NCI-H1436 (cell line): ENCODE results near the gene CYB5RL.
"Not testable (repeated sequence)": the region's sequence is repeated elsewhere in the genome, so short reads cannot be mapped to it uniquely, and the experiment has no call there.

ENCODE experiments used
- DNase-seq: peaks from one replicate; lab custom pipeline; 2025; lab: John Stamatoyannopoulos, UW

The CYB5RL gene, protein sequence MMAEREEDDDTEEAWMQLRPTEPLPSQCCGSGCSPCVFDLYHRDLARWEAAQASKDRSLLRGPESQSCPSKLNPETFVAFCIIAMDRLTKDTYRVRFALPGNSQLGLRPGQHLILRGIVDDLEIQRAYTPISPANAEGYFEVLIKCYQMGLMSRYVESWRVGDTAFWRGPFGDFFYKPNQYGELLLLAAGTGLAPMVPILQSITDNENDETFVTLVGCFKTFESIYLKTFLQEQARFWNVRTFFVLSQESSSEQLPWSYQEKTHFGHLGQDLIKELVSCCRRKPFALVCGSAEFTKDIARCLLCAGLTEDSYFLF

DNA sequence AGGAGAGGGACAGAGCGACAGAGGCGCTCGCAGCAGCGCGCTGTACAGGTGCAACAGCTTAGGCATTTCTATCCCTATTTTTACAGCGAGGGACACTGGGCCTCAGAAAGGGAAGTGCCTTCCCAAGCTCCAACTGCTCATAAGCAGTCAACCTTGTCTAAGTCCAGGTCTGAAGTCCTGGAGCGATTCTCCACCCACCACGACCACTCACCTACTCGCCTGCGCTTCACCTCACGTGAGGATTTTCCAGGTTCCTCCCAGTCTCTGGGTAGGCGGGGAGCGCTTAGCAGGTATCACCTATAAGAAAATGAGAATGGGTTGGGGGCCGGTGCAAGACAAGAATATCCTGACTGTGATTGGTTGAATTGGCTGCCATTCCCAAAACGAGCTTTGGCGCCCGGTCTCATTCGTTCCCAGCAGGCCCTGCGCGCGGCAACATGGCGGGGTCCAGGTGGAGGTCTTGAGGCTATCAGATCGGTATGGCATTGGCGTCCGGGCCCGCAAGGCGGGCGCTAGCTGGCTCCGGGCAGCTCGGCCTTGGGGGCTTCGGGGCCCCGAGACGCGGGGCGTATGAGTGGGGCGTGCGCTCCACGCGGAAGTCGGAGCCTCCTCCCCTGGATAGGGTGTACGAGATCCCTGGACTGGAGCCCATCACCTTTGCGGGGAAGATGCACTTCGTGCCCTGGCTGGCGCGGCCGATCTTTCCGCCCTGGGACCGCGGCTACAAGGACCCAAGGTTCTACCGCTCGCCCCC, at the start of gene CYB5RL, which contains the start of gene MRPL37:
CYB5RL (minus strand) TSS at position 266 of the 754 bp plus-strand sequence. CDS start 4,414 bp downstream, outside the sequence.
MRPL37 (plus strand) TSS at position 403 of the 754 bp plus-strand sequence; CDS start at position 480, 77 bp downstream.
- peak; percentile 95 for DNase-seq

DNA sequence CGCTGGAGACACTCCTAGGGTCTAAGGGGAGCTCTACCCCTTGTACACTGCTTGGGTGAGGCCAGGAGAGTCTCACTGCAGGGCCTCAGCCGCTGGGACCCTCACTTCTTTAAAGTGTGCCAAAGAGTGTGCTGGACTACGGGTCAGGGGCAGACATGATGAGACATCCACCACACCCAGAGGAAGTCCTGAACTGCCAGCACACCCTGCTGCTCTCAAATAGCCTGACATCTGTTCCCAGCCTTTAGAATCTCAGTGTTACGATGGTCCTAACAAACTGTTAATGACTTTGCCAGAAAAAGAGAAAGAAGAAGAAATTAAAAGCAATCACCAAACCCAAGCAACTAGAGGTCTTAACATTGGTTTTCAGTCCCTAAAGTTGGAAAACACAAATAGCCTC, 49.1 kb upstream of the CYB5RL start:
- DNase-seq: no peak

DNA sequence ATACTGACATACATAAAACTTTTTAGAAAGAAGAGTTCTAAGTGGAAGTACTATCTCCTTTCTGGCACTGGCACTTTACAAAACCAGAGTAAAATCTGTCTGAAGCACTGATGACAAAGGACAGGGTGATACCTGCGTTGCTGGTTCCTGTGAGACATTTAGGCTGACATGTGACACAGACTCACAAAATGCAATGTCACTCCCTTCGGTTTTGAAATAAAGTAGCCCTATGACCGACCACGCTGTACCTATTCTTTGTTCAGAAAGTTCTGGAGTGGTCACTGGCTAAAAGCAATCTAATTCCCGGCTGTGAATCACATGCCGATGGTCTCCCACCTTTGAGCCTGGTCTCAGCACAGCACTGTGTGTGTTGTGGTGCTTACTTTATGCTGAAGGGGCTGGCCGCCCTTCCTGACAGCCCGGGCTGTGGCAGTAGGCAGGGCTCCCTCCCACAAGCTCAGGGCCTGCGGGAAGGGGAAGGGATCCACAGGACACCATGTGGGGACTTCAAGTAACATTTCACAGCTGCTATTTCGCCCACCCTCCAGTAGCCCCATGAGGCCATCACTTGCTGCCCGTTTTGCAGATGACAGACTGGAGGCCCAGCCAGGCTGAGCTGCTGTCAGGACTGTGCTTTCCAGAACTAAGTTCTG, 48.2 kb upstream of the CYB5RL start:
- DNase-seq: no peak

DNA sequence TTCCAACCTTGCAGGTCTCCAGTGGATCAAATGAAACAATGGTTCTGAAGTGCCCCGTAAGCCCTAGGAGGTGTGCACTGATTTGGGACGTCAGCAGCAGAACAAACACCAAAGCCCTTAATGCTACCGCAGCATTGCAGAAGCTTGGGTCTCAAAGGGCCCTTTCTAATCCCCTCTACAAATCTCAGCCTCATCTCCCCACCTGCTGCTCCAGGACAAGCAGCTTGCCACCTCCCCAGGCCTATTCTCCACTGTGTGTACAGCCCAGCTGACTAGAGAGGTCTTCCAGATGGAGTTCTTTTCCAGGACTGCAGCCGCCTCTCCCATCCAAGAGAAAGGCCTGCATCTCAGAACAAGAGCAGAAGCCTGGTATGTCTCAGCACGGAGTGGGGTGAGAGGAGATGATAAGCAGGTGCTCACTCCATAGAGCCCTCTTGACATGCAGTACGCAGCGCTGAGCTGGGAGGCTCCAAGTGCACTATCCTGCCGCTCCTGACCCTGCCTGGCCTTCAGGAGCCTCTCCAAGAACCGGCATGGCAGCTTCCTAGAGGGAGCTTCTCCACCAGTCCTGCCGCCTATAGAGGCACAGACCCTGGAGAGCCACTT, 46.4 kb upstream of the CYB5RL start:
- DNase-seq: no peak

DNA sequence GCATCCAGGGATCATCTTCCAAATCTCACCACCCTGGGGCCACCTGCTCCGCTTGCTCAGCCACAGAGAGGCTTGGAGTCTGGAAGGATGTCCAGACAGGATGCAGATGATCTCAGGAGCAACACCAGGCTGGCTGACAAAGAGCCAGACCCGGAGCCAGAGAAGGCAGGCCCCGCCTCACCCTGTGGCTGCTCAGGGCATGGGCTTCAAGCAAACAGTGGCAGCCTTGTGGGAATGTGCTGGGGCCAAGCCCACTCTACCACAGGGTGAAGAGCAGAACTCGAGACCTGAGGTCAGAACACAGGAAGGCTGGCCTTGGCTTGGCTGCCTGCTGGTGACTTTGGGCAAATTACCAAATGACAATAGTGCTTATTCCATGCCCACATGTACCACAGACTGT, 45.7 kb upstream of the CYB5RL start:
- DNase-seq: no peak

DNA sequence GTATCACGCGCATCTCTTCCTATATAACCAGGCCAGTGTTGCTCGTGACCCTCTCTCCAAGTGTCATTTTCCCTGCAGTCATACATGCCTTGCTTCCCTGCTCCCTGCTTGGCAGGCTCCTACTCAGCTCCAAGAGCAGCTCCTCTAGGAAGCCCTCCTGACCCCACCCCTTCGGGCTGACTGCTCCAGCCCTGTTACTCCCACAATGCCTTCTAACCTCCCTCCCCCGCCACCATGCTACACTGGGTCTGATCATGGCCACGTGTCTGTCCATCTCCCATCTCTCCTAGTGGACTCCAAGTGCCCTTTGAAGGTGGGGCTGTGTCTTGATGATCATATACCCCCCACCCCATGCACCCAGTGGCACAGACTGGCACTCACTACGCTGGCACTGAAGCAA, 44.8 kb upstream of the CYB5RL start:
- DNase-seq: no peak

DNA sequence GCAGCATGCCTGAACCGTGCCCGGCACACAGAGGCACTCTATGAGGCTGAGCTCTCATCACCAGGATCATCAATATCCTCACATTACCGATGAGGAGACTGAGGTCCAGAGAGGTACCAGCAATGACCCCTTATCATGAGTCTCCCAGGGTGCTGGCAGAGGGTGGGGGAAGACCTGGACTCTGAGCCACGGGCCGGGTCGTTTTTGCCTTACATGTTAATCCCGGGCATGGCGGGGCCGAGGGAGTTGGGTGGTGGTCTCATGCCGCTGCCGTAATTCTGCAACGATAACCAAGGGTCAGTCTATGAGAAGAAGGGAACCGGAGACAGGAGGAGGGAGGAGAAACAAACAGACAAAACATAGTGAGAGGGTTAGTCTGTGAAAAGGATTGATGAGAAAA, 43.2 kb upstream of the CYB5RL start:
- DNase-seq: no peak

DNA sequence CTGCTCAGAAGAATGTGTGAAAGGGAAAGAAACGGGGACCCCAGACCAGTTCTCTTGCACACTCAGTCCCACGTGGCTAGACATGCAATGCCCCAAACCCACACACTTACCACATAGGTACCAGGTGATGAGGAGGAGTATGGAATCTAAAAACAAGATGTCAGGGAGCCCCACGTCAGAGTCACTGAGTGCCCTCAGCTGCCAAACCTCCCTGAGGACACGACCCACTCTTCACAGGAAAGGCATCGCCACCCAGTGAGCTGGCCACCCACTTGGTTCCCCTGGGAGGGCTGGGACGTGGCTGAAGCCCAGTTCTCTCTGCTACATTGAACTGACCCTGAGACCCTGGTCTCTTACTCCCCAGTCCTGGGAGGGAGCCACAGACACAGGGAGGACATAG, 41.5 kb upstream of the CYB5RL start:
- DNase-seq: no peak

DNA sequence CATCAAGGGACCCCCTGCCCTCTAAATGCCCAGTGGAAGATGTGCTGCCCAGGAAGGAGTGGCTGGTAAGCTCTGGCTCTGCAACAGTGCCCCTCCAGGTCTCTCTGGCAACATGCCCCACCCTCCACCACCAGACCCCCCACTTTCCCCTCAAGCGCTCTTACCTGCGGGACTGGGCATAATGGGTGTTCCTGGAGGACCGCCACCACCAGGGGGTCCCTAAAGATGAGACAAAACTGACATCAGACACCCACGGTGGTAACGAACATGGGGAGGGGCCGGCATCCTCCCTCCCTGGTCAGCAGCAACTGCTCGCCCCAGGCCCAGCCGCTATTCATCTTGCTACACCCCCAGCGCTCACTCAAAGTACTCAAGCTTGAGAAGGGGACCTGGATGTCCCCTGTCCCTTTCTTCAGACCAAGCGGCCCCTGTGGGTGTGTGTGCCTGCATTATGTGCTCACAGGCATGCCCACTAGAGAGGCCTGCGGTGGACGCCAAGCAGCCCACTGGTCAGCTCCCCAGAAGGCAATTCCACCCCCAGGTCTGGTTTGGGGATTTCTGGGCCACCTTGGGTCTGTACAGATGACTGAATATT, 41.0 kb upstream of the CYB5RL start:
- DNase-seq: no peak

DNA sequence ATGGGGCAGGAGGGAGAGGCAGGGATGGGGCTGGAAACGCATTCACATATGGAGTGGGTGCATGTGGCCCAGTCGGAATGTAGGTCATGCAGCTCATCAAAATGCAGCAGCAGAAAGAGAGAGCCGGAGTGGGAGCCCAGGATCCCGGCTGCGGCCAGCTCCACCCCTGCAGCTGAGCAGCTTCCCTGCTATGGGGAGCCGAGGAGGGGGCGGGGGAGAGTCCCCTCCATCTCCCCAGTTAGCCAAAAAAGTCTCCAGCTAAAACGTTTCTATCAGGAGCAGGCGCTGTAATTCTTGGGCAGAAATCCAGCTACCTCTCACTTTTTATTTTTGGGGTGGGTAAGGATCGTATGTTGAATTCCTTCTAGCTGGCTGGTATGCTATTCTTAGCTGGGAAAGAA, 39.8 kb upstream of the CYB5RL start:
- no peak for DNase-seq

DNA sequence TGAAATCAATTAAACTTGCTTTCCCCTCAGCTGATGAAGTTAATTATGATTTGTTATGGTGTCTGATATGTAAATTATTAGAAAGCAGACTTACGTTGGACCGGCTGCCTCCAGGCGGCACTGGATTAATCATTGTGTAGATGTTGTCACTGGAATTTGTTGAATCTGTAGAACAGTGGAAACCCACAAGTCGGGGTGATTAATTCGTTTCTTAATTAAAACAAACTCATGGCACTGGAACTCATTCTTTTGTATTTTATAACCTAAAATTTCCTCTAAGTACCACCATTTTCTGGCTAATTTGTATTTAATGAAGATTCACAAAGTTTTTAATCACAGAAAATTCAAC, 39.2 kb upstream of the CYB5RL start:
- DNase-seq: no peak

DNA sequence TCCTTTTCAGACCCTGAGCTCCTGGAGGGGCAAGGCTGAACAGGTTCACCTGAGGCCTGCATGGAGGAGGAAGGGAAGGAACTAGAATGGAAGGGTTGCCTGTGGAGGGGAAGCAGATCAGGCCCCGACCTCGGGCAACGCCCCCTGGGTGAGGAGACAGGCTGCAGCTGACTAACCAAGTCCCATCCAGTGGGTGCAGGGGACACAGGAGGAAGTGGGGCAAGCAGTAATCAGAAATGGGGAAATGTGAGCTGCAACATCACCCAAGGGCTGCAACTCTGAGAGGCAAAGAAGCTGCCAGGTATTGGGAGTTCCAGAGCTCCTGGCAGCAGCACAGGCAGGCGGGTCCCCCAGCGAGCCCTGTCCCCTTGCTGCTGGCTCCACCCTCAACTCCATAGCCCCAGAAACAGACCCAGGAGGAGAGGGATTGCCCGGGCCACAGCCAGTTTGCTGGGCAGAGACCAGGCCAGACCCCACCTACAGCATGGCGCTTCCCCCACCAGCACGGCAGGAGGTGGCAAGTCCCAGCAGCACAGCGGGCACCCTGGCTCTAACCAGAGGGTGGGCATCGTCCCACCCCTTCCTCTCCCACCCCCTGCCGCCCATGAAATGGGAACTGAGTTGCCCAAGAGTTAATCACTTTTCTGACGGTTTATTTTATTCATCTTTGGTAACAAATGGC, 38.7 kb upstream of the CYB5RL start:
- DNase-seq: no peak

DNA sequence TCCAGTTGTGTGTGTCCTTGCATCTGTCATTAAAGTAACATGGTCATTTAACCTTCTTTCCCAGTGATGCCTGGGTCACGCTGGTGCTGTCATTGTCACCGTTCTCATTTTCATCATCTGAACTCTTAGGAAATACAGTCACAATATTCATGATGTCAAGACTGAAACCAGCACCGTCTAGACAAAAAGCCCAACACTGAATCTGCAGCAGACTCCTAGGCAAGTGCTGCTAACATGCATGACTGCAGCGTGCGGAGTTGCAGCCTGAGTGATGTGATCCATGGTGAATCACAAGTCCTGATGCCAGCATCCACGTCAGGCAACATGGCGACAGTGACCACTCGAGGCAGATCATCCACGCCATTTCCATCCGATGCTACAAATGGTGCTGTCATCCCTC, 37.8 kb upstream of the CYB5RL start:
- DNase-seq: no peak

DNA sequence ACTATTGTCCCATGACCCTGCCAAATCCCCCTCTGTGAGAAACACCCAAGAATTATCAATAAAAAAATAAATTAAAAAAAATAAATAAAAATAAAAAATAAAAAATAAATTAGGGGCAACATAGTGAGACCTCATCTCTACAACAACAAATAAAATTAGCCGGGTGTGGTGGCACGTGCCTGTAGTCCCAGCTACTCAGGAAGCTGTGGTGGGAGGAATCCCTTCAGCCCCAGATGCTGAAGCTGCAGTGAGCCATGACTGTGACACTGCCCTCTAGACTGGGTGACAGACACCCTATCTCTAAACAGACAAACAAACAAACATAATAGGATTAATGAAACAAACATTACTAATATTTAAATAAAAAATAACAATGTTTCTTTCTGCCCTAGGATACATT, 34.5 kb upstream of the CYB5RL start:
- DNase-seq: no peak

DNA sequence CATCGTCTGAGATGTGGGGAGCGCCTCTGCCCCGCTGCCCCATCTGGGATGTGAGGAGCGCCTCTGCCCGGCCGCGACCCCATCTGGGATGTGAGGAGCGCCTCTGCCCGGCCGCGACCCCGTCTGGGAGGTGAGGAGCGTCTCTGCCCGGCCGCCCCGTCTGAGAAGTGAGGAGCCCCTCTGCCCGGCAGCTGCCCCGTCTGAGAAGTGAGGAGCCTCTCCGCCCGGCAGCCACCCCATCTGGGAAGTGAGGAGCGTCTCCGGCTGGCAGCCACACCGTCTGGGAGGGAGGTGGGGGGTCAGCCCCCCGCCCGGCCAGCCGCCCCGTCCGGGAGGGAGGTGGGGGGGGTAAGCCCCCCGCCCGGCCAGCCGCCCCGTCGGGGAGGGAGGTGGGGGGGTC, 33.4 kb upstream of the CYB5RL start:
- not testable (repeated sequence) for DNase-seq

DNA sequence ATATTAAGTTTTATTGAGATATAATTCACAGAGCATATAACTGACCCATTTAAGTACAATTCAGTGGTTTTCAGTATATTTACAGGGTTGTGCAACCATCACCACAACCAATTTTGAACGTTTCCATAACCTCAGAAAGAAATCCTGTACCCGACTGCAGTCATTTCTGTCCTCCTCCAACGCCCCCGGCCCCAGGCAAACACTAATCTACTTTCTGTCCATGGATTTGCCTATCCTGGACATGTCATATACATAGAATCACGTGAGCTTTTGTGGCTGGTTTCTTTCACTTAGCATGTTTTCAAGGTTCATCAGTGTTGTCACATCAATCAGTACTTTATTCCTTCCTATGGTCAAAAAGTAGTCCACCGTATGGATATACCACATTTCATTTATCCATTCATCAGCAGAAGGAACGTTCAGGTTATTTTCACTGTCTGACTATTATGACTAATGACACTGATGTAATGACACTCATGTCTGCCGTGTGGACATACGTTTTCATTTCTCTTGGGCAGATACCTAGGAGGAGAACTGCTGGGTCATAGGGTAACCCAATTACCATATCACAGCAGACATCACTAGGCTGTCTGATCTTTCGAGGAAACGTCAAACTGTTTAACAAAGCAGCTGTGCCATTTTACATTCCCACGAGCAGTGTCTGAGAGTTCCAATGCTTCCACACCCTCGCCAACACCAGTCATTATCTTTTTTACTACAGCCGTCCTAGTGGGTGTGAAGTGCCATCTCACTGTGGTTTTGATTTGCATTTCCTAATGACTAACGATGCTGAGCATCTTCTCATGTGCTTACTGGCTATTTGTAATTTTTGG, 30.9 kb upstream of the CYB5RL start:
- DNase-seq: no peak

DNA sequence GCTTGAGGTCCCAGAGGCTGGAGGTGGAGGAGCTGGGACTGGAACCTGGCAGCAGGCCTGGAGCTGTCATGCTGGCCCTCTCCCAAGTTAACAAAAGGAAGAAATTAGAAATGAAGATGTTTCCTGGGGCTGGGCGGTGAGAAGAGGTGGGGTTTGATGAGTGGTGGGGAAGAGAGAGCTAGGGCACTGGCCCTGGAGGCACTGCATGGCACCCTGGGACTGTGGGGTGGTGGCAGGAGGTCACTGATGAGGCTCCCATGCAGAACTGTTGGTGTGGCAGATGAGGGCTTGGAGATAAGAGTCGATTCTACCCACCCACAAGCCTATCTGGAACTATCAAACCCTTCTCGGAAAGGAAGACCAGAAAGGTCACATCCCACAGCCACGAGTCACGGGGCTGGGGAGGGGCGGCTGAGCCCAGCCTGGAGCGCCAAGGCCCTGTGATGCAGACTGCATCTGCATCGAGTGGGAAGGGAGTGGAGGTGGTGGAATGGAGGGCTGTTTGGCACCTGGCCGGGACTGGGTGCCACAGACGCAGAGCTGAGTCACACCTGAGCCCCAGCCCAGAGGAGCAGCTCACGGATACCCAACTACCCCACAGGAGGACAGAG, 29.6 kb upstream of the CYB5RL start:
- DNase-seq: no peak

DNA sequence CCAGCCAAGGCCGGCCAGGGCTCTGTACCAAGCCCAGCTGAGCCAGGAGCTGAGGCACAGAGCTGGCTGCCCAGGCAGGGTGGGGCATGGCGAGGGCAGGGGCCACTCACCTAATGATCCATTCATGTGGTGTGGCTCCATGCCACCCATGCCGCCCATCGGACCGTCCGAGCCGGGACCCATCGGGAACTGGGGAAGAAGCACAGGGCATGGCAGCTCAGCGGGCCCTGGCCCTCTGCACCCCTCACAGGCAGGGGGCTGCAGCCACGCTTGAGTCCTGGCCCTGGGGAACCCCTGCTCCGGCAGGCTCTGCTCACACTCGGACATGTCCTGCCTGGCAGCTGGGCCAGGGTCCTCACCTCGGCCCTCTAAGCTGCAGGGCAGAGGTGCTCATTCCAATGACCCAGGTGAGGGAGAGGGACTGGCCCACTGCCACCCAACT, 28.8 kb upstream of the CYB5RL start:
- DNase-seq: no peak

DNA sequence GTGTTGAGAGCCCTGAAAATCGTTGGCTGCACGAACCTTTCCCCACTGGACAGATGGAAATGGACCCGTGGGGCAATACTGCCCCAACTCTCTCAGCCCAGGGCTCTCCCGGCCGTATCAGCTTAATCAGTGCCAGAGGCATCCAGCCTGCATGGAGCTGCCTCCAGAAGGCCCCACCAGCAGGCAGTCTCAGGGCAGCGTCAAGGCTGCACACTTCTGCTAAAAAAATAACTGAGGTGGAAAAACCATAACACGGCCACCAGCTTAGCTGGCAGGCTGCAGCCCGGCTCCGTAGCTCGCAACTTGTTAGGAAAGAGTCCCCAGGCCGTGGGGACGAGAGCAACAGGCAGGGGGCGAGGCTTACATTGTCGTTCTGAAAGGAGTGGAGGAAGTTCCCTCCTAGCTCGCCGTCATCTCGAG, 28.1 kb upstream of the CYB5RL start:
- no peak for DNase-seq

DNA sequence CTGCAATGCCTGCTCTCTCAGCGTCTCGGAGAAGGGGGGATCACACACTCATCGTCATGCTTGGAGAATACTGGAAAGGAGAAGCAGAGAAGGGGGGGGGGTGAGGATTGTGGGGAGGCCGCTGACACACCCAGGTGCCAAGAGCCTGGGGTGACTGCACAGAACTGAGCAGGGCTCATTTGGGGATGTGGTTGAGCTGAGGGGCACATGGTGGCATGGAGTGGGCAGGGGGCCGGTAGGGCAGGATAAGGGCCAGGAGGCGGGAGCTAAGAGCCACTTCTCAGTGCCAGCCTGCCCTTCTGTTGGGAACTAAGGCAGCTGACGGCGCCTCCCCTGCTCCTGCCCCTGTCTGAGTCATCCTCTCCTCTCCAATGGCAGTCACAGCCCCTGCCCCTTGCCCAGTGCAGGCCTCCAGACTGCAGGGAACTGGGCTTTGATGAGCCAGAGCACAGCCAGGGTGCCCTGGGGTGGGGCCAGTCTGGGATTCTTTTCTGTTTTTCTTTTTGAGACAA, 27.3 kb upstream of the CYB5RL start:
- DNase-seq: no peak
